CD4-positive, alpha-beta memory T cell (primary cell): ENCODE data around the gene CCPG1. TPM values are rescaled to one million over a fixed set of nuclear protein-coding genes. Genes with fewer than 3 reads are reported as not detected.
"Not testable (repeated sequence)": the region's sequence is repeated elsewhere in the genome, so short reads cannot be mapped to it uniquely, and the experiment has no call there.

Source experiments
- CTCF ChIA-PET: fragments of 350-600 bp; sonication (Branson Sonifier 250); formaldehyde crosslinking; loops from one replicate; lab custom pipeline; 2021; ENCODE audit warnings: inconsistent platforms; ENCODE audit not compliant: partially characterized antibody; lab: Charles Lee
- POLR2A ChIA-PET: fragments of 350-600 bp; sonication (Branson Sonifier 250); formaldehyde crosslinking; loops from one replicate; lab custom pipeline; 2021; ENCODE audit not compliant: partially characterized antibody; lab: Charles Lee
- DNase-seq, 5 donors: peaks; one replicate each; pipeline versions ENCODE4 v3.0.0 to v3.0.0-alpha.2; 2020 to 2022; ENCODE audit warnings: mixed read lengths in 1 of 5
- H3K27ac ChIP-seq: one replicate; pipeline ENCODE4 v1.7.0; 2013; ENCODE audit warnings: low read depth, low read length
- H3K27me3 ChIP-seq: 2 replicates; pipeline ENCODE4 v1.7.0; 2013; ENCODE audit warnings: mild to moderate bottlenecking, low read length, moderate library complexity; ENCODE audit not compliant: insufficient read depth
- H3K36me3 ChIP-seq: 2 replicates; pipeline ENCODE4 v1.7.0; 2013; ENCODE audit warnings: mild to moderate bottlenecking, low read length, moderate library complexity; ENCODE audit not compliant: insufficient read depth
- H3K4me1 ChIP-seq: 2 replicates; pipeline ENCODE4 v1.7.0; 2013; ENCODE audit warnings: mild to moderate bottlenecking, low read length, moderate library complexity; ENCODE audit not compliant: insufficient read depth
- H3K4me3 ChIP-seq, 2 donors: one replicate each; pipeline ENCODE4 v1.7.0; 2013; ENCODE audit warnings: low read length in 2 of 2, mild to moderate bottlenecking in 1 of 2
- H3K9me3 ChIP-seq, 2 donors: one replicate each; pipeline ENCODE4 v1.7.0; 2013; ENCODE audit warnings: low read length in 2 of 2, control low read depth in 1 of 2; ENCODE audit not compliant: control insufficient read depth in 1 of 2
- H3K27ac Mint-ChIP-seq, 7 donors: one replicate each; pipeline ENCODE4 v1.8.0; 2020 to 2021; ENCODE audit warnings: mixed read lengths in 7 of 7, mild to moderate bottlenecking in 6 of 7, inconsistent platforms in 3 of 7, moderate library complexity in 3 of 7
- H3K27me3 Mint-ChIP-seq, 2 donors: one replicate each; pipeline ENCODE4 v1.8.0; 2020 to 2021; ENCODE audit warnings: mixed read lengths in 2 of 2
- H3K36me3 Mint-ChIP-seq, 2 donors: one replicate each; pipeline ENCODE4 v1.8.0; 2020 to 2021; ENCODE audit warnings: mixed read lengths in 2 of 2, inconsistent platforms in 1 of 2, mild to moderate bottlenecking in 1 of 2
- H3K4me1 Mint-ChIP-seq, 4 donors: one replicate each; pipeline ENCODE4 v1.8.0; 2020 to 2021; ENCODE audit warnings: mixed read lengths in 4 of 4, mild to moderate bottlenecking in 1 of 4
- H3K4me3 Mint-ChIP-seq, 8 donors: one replicate each; pipeline ENCODE4 v1.8.0; 2020 to 2021; ENCODE audit warnings: mixed read lengths in 8 of 8, mild to moderate bottlenecking in 7 of 8, moderate library complexity in 6 of 8, inconsistent platforms in 3 of 8
- H3K9me3 Mint-ChIP-seq, 8 donors: one replicate each; pipeline ENCODE4 v1.8.0; 2020 to 2021; ENCODE audit warnings: mixed read lengths in 8 of 8, mild to moderate bottlenecking in 5 of 8, inconsistent platforms in 3 of 8, moderate library complexity in 1 of 8
- intact Hi-C: fragments of 100-400 bp; cut with micrococcal nuclease; formaldehyde crosslinking; loops from one replicate; pipeline ENCODE4 v1.15.1; 2023
- polyA plus RNA-seq, 2 donors: library from polyadenylated mRNA; unstranded; fragments of 300-500 nt; fragmentation: Illumina TruSeq; gene quantifications; one replicate each; pipeline ENCODE4 v1.2.3, GENCODE V29; 2021
- total RNA-seq, 2 experiments: library from RNA; stranded (reverse); gene quantifications; one replicate each; pipeline ENCODE4 v1.2.3, GENCODE V29; 2021

Gene CCPG1
- total and polyA plus RNA-seq, 4 experiments from 2014 or later: 30.7 to 44.2 (median 36.8) TPM

GRCh38 chr15:55434989-55435825, 27.0 kb upstream of the CCPG1 start:
- ChIA-PET CTCF (interaction anchor here (0.6 to 3.4 kb wide), 25 partner anchors 9 to 1472 kb away, joined by 3 to 30 read pairs (median 4); partner anchors contain the start of genes CCPG1 and PIERCE2), POLR2A (no interaction called here)
- Mint-ChIP-seq H3K4me3 (no peak overlapping the region), H3K9me3 (no peaks in the 10 kb centered on the region), H3K36me3 (no peaks in the 10 kb centered on the region), H3K27me3 (peaks cover 0 to 1% of the 10 kb centered on the region in 2 donors), H3K27ac (no peak overlapping the region), H3K4me1 (peaks cover 3 to 7% (median 5%) of the 10 kb centered on the region in 4 donors)
- peaks cover 4% of the 10 kb centered on the region for H3K4me1 ChIP-seq
- H3K4me3 ChIP-seq: no peak overlapping the region
- H3K27me3 ChIP-seq: no peaks in the 10 kb centered on the region
- no peak overlapping the region for H3K27ac ChIP-seq
- H3K9me3 ChIP-seq: no peaks in the 10 kb centered on the region
- intact Hi-C loops: loop anchor here (1.0 to 5.0 kb wide), 5 partner anchors 27 to 1473 kb away; partner anchors contain the start of genes CCPG1, PIERCE2 and RSL24D1
- no peaks in the 10 kb centered on the region for H3K36me3 ChIP-seq
- DNase-seq: peak in 4 of 5 donors; percentile 23 to 36 (median 30)

GRCh38 chr15:55422089-55422488, 13.9 kb upstream of the CCPG1 start:
- Mint-ChIP-seq H3K27me3 (no peaks in the 10 kb centered on the region), H3K36me3 (no peaks in the 10 kb centered on the region), H3K27ac (no peak overlapping the region), H3K4me1 (no peaks in the 10 kb centered on the region), H3K4me3 (peak overlapping the region in 1 of 8 donors; percentile 4), H3K9me3 (no peaks in the 10 kb centered on the region)
- no peak for DNase-seq
- intact Hi-C loops: no loop called here
- no peaks in the 10 kb centered on the region for H3K27me3 ChIP-seq
- H3K27ac ChIP-seq: no peak overlapping the region
- POLR2A ChIA-PET: no interaction called here
- H3K36me3 ChIP-seq: no peaks in the 10 kb centered on the region
- H3K4me1 ChIP-seq: no peaks in the 10 kb centered on the region
- H3K9me3 ChIP-seq: no peaks in the 10 kb centered on the region
- H3K4me3 ChIP-seq: no peak overlapping the region
- CTCF ChIA-PET: interaction anchor here (1.1 to 1.7 kb wide), 2 partner anchors 13 to 17 kb away, joined by 4 to 10 read pairs; no protein-coding TSS in a partner anchor

- POLR2A ChIA-PET: no interaction called here
- Mint-ChIP-seq H3K4me3 (no peak overlapping the region), H3K36me3 (no peaks in the 10 kb centered on the region), H3K9me3 (no peaks in the 10 kb centered on the region), H3K27me3 (no peaks in the 10 kb centered on the region), H3K27ac (peak overlapping the region in 1 of 7 donors; percentile 19), H3K4me1 (no peaks in the 10 kb centered on the region)
- Histone ChIP-seq H3K27ac (no peak overlapping the region), H3K9me3 (no peaks in the 10 kb centered on the region), H3K4me3 (no peak overlapping the region), H3K36me3 (no peaks in the 10 kb centered on the region), H3K27me3 (no peaks in the 10 kb centered on the region), H3K4me1 (no peaks in the 10 kb centered on the region)
- DNase-seq: no peak
- intact Hi-C loops: no loop called here
- CTCF ChIA-PET: interaction anchor here (2.2 to 2.5 kb wide), 2 partner anchors 12 to 19 kb away, joined by 10 to 14 read pairs; partner anchors contain the start of genes CCPG1 and PIERCE2
Measured at GRCh38 chr15:55420171-55420866, 12.2 kb upstream of the CCPG1 start.

GRCh38 chr15:55417678-55418077, 9.5 kb upstream of the CCPG1 start:
- H3K27me3 ChIP-seq, H3K4me1 Mint-ChIP-seq, H3K4me3 Mint-ChIP-seq, POLR2A ChIA-PET, H3K36me3 Mint-ChIP-seq, H3K36me3 ChIP-seq, H3K27me3 Mint-ChIP-seq, intact Hi-C loops, H3K27ac ChIP-seq, H3K27ac Mint-ChIP-seq, H3K9me3 Mint-ChIP-seq, H3K4me1 ChIP-seq, DNase-seq, H3K4me3 ChIP-seq, H3K9me3 ChIP-seq: not testable (repeated sequence)
- CTCF ChIA-PET: interaction anchor here (1.1 to 1.6 kb wide), 2 partner anchors 9 to 22 kb away, joined by 3 to 6 read pairs; partner anchors contain the start of genes CCPG1 and PIERCE2

- peak overlapping the region in 6 of 7 donors; percentile 4 to 96 (median 90) for H3K27ac Mint-ChIP-seq
- H3K27me3 Mint-ChIP-seq, H3K9me3 ChIP-seq, H3K9me3 Mint-ChIP-seq, DNase-seq, H3K36me3 Mint-ChIP-seq, H3K36me3 ChIP-seq, H3K27me3 ChIP-seq: not testable (repeated sequence)
- POLR2A ChIA-PET: interaction anchor here (0.7 to 2.4 kb wide), 11 partner anchors 13 to 836 kb away, joined by 3 to 22 read pairs (median 5); partner anchors contain the start of genes PIGB, PIGBOS1 and RSL24D1
- intact Hi-C loops: loop anchor here (1.0 to 10.0 kb wide), 7 partner anchors 26 to 1326 kb away; partner anchors contain the start of genes PIGB, PIGBOS1, RAB27A and RFX7
- Histone ChIP-seq H3K4me3 (peak overlapping the region; percentile 45 to 91), H3K4me1 (peaks cover 23% of the 10 kb centered on the region), H3K27ac (peak overlapping the region; percentile 70)
- H3K4me3 Mint-ChIP-seq: peak overlapping the region; percentile 91 to 96 (median 95)
- H3K4me1 Mint-ChIP-seq: peaks cover 11 to 32% (median 21%) of the 10 kb centered on the region in 4 donors
- CTCF ChIA-PET: interaction anchor here (0.8 to 4.0 kb wide), 21 partner anchors 8 to 212 kb away, joined by 3 to 30 read pairs (median 5); partner anchors contain the start of genes PIGB, PIGBOS1 and RSL24D1
Measured at GRCh38 chr15:55408976-55409375, 817 bp upstream of the CCPG1 start.

- peak in 1 of 5 donors; percentile 52 for DNase-seq
- H3K36me3 Mint-ChIP-seq: peaks cover 0 to 5% of the 10 kb centered on the region in 2 donors
Measured at GRCh38 chr15:55407498-55408011, 604 bp downstream of the CCPG1 start.

More at GRCh38 chr15:55407498-55408011, 604 bp downstream of the CCPG1 start:
- POLR2A ChIA-PET: interaction anchor here (1.0 to 2.4 kb wide), 11 partner anchors 11 to 837 kb away, joined by 3 to 22 read pairs (median 5); partner anchors contain the start of genes PIGB, PIGBOS1 and RSL24D1
- Mint-ChIP-seq H3K9me3 (no peaks in the 10 kb centered on the region), H3K27me3 (no peaks in the 10 kb centered on the region), H3K4me1 (peaks cover 23 to 45% (median 32%) of the 10 kb centered on the region in 4 donors), H3K27ac (peak overlapping the region; percentile 86 to 96 (median 94)), H3K4me3 (peak overlapping the region; percentile 91 to 96 (median 95))
- Histone ChIP-seq H3K9me3 (no peaks in the 10 kb centered on the region), H3K4me3 (peak overlapping the region; percentile 45 to 91), H3K27ac (peak overlapping the region; percentile 70), H3K36me3 (no peaks in the 10 kb centered on the region), H3K27me3 (no peaks in the 10 kb centered on the region), H3K4me1 (peaks cover 33% of the 10 kb centered on the region)
- intact Hi-C loops: loop anchor here (1.0 to 10.0 kb wide), 7 partner anchors 28 to 1327 kb away; partner anchors contain the start of genes PIGB, PIGBOS1, RAB27A and RFX7
- CTCF ChIA-PET: interaction anchor here (1.0 to 4.0 kb wide), 16 partner anchors 8 to 210 kb away, joined by 3 to 30 read pairs (median 6); partner anchors contain the start of genes PIGB, PIGBOS1 and RSL24D1
